Measurements from ENCODE around the gene PLAGL2.

DNA sequence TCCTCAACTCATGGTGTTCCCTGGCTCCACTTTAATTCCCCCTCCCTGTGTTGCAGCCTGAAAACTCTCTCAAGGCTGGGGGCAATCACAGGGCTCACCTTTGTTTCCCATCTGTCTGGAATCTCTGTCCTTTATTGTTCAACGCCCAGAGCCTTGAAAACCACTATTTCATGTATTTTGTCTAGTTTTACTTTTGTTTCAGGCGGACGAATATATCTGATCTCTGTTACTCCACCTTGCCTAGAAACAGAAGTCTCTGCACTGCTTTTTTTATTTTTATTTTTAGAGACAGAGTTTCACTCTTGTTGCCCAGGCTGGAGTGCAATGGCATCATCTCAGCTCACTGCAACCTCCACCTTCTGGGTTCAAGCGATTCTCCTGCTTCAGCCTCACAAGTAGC, 27.6 kb downstream of the PLAGL2 start:
- TF ChIP-seq, protein P1, sequence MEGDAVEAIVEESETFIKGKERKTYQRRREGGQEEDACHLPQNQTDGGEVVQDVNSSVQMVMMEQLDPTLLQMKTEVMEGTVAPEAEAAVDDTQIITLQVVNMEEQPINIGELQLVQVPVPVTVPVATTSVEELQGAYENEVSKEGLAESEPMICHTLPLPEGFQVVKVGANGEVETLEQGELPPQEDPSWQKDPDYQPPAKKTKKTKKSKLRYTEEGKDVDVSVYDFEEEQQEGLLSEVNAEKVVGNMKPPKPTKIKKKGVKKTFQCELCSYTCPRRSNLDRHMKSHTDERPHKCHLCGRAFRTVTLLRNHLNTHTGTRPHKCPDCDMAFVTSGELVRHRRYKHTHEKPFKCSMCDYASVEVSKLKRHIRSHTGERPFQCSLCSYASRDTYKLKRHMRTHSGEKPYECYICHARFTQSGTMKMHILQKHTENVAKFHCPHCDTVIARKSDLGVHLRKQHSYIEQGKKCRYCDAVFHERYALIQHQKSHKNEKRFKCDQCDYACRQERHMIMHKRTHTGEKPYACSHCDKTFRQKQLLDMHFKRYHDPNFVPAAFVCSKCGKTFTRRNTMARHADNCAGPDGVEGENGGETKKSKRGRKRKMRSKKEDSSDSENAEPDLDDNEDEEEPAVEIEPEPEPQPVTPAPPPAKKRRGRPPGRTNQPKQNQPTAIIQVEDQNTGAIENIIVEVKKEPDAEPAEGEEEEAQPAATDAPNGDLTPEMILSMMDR (IDR thresholded peaks at IDR 0.05) = no peak
- TF ChIP-seq POLR2AphosphoS5 (IDR thresholded peaks at IDR 0.05; ENCODE audit: low read depth, low read length) = no peak

Data from Panc1 (cell line).